H9 (cell line): Measurements from ENCODE around the gene SLC30A1. TPM values are rescaled to one million over a fixed set of nuclear protein-coding genes. Genes with fewer than 3 reads are reported as not detected.

ENCODE experiments used
- DNase-seq: peaks from one replicate; pipeline ENCODE4 v3.0.0-alpha.2; 2017
- H2AFZ ChIP-seq: one replicate; pipeline ENCODE4 v1.6.1; 2013; ENCODE audit warnings: mild to moderate bottlenecking, low read length, control low read depth, moderate library complexity
- H2AK5ac ChIP-seq: 2 replicates; pipeline ENCODE4 v1.6.1; 2013; ENCODE audit warnings: low read length, control low read depth, mixed read lengths; ENCODE audit not compliant: insufficient read length
- H2BK120ac ChIP-seq: one replicate; pipeline ENCODE4 v1.6.1; 2013; ENCODE audit warnings: low read depth, mild to moderate bottlenecking, low read length, control low read depth, inconsistent platforms; ENCODE audit not compliant: poor library complexity, severe bottlenecking
- H2BK12ac ChIP-seq: 2 replicates; pipeline ENCODE4 v1.6.1; 2013; ENCODE audit warnings: low read length, control low read depth, mixed read lengths, low read depth; ENCODE audit not compliant: insufficient read length
- H2BK15ac ChIP-seq: 2 replicates; pipeline ENCODE4 v1.6.1; 2013; ENCODE audit warnings: low read depth, low read length, control low read depth
- H2BK20ac ChIP-seq: one replicate; pipeline ENCODE4 v1.6.1; 2013; ENCODE audit warnings: low read depth, mild to moderate bottlenecking, low read length, control low read depth, inconsistent platforms; ENCODE audit not compliant: poor library complexity, severe bottlenecking
- H2BK5ac ChIP-seq: 2 replicates; pipeline ENCODE4 v1.6.1; 2013; ENCODE audit warnings: low read length, control low read depth, mixed read lengths; ENCODE audit not compliant: insufficient read length
- H3K14ac ChIP-seq: 2 replicates; pipeline ENCODE4 v1.6.1; 2013; ENCODE audit warnings: low read length, control low read depth; ENCODE audit not compliant: insufficient read depth
- H3K18ac ChIP-seq: 2 replicates; pipeline ENCODE4 v1.6.1; 2013; ENCODE audit warnings: low read depth, mild to moderate bottlenecking, mixed read lengths, low read length, control low read depth; ENCODE audit not compliant: insufficient read length
- H3K23ac ChIP-seq: 2 replicates; pipeline ENCODE4 v1.6.1; 2013; ENCODE audit warnings: low read length, control low read depth, mixed read lengths, low read depth; ENCODE audit not compliant: insufficient read length
- H3K23me2 ChIP-seq: 2 replicates; pipeline ENCODE4 v1.6.1; 2013; ENCODE audit warnings: low read depth, mild to moderate bottlenecking, mixed read lengths, low read length, control low read depth; ENCODE audit not compliant: insufficient read length, poor library complexity, severe bottlenecking
- H3K27ac ChIP-seq: 2 replicates; pipeline ENCODE4 v1.5.1; 2013; ENCODE audit warnings: low read length, control low read depth, mixed read lengths, low read depth; ENCODE audit not compliant: insufficient read length
- H3K27me3 ChIP-seq: 2 replicates; pipeline ENCODE4 v1.6.1; 2013; ENCODE audit warnings: low read length, control low read depth, inconsistent platforms; ENCODE audit not compliant: insufficient read depth
- H3K4ac ChIP-seq: 2 replicates; pipeline ENCODE4 v1.6.1; 2013; ENCODE audit warnings: low read depth, mild to moderate bottlenecking, control low read depth, inconsistent platforms, low read length, moderate library complexity
- H3K4me1 ChIP-seq: 2 replicates; pipeline ENCODE4 v1.6.1; 2013; ENCODE audit warnings: low read length, control low read depth, inconsistent platforms; ENCODE audit not compliant: insufficient read depth
- H3K4me2 ChIP-seq: 2 replicates; pipeline ENCODE4 v1.6.1; 2013; ENCODE audit warnings: low read length, control low read depth, mixed read lengths; ENCODE audit not compliant: insufficient read length, insufficient read depth
- H3K56ac ChIP-seq: 2 replicates; pipeline ENCODE4 v1.6.1; 2013; ENCODE audit warnings: low read depth, mild to moderate bottlenecking, mixed read lengths, low read length, control low read depth; ENCODE audit not compliant: insufficient read length
- H3K79me1 ChIP-seq: 2 replicates; pipeline ENCODE4 v1.6.1; 2013; ENCODE audit warnings: low read depth, mild to moderate bottlenecking, moderate library complexity, low read length, control low read depth, inconsistent platforms; ENCODE audit not compliant: insufficient read depth, poor library complexity, severe bottlenecking
- H3K79me2 ChIP-seq: 2 replicates; pipeline ENCODE4 v1.6.1; 2013; ENCODE audit warnings: low read length, control low read depth, inconsistent platforms; ENCODE audit not compliant: insufficient read depth
- H3K9ac ChIP-seq: 2 replicates; pipeline ENCODE4 v1.6.1; 2013; ENCODE audit warnings: low read length, control low read depth, mixed read lengths; ENCODE audit not compliant: insufficient read length; ENCODE audit errors: extremely low read depth
- H3K9me3 ChIP-seq: one replicate; pipeline ENCODE4 v1.6.1; 2013; ENCODE audit warnings: low read depth, low read length, inconsistent platforms; ENCODE audit not compliant: control insufficient read depth
- H3T11ph ChIP-seq: one replicate; pipeline ENCODE4 v1.6.1; 2013; ENCODE audit warnings: mild to moderate bottlenecking, low read length, control low read depth, inconsistent platforms
- H4K20me1 ChIP-seq: one replicate; pipeline ENCODE4 v1.6.1; 2013; ENCODE audit not compliant: control insufficient read depth, insufficient read length, insufficient read depth
- H4K5ac ChIP-seq: 2 replicates; pipeline ENCODE4 v1.6.1; 2013; ENCODE audit warnings: low read depth, mild to moderate bottlenecking, mixed read lengths, low read length, control low read depth; ENCODE audit not compliant: insufficient read length
- H4K8ac ChIP-seq: replicated peaks from 2 replicates; pipeline ENCODE4 v1.6.1; 2013; ENCODE audit warnings: low read length, control low read depth, mixed read lengths, low read depth; ENCODE audit not compliant: insufficient read length
- H4K91ac ChIP-seq: 2 replicates; pipeline ENCODE4 v1.6.1; 2013; ENCODE audit warnings: low read depth, mild to moderate bottlenecking, moderate library complexity, mixed read lengths, low read length, control low read depth; ENCODE audit not compliant: insufficient read length
- H3K27ac Mint-ChIP-seq, 3 experiments: 2 replicates in 2 of 3; 3 replicates in 1 of 3; pipeline ENCODE4 v1.8.0; 2020 to 2021; ENCODE audit warnings: mixed read lengths in 3 of 3, mild to moderate bottlenecking in 1 of 3, moderate library complexity in 1 of 3
- H3K27me3 Mint-ChIP-seq: 2 replicates; pipeline ENCODE4 v1.8.0; 2021; ENCODE audit warnings: low read depth, mild to moderate bottlenecking, moderate library complexity, mixed read lengths
- H3K36me3 Mint-ChIP-seq, 3 experiments: 2 replicates in 2 of 3; 3 replicates in 1 of 3; pipeline ENCODE4 v1.8.0; 2020 to 2021; ENCODE audit warnings: low read depth in 3 of 3, mixed read lengths in 3 of 3; ENCODE audit not compliant: insufficient read depth in 1 of 3
- H3K4me1 Mint-ChIP-seq, 2 experiments: 2 replicates each; pipeline ENCODE4 v1.8.0; 2020; ENCODE audit warnings: mixed read lengths in 2 of 2
- H3K4me3 Mint-ChIP-seq, 2 experiments: 2 replicates in 1 of 2; 3 replicates in 1 of 2; pipeline ENCODE4 v1.8.0; 2020 to 2021; ENCODE audit warnings: mild to moderate bottlenecking in 2 of 2, mixed read lengths in 2 of 2, moderate library complexity in 1 of 2
- H3K9me3 Mint-ChIP-seq, 2 experiments: 2 replicates in 1 of 2; 3 replicates in 1 of 2; pipeline ENCODE4 v1.8.0; 2020; ENCODE audit warnings: mild to moderate bottlenecking in 2 of 2, mixed read lengths in 2 of 2, moderate library complexity in 1 of 2
- CTCF ChIP-seq: fragments of 200-600 bp; sonication (generic); conservative IDR thresholded peaks from 3 replicates; pipeline ENCODE4 v1.8.0; 2021; ENCODE audit warnings: antibody characterized with exemption, mild to moderate bottlenecking
- whole genome bisulfite sequencing: extraction: QIAGEN DNeasy Blood & Tissue Kit; methylation state at CpG from one replicate; pipeline ENCODE4 v1.1.7; 2013; ENCODE audit warnings: missing lambda C conversion rate, low lambda C conversion rate, mixed read lengths; ENCODE audit not compliant: insufficient read length; ENCODE audit errors: extremely low coverage; 5-methylcytosine and 5-hydroxymethylcytosine counted together
- total RNA-seq: library from RNA; stranded (reverse); gene quantifications from 2 replicates; pipeline ENCODE4 v1.2.1, GENCODE V29; 2021

SLC30A1 gene
- total RNA-seq, 1 experiment from 2014 or later: 17.1 TPM

GRCh38 chr1:211621447-211622198, 42.7 kb upstream of the SLC30A1 start:
- Histone ChIP-seq H3K18ac (no peak overlapping the region), H3K4ac (no peak overlapping the region), H3K9ac (no peak overlapping the region), H2BK5ac (no peak overlapping the region), H3K14ac (no peak overlapping the region; the same call in 1 of the 2 replicates), H4K8ac (no peak overlapping the region), H2AFZ (no peak overlapping the region), H4K91ac (no peak overlapping the region), H2BK12ac (no peak overlapping the region), H3K9me3 (no peaks in the 10 kb centered on the region), H2BK120ac (no peak overlapping the region), H3K79me2 (no peaks in the 10 kb centered on the region), H3K23me2 (no peaks in the 10 kb centered on the region), H3K4me2 (no peak overlapping the region), H3K27me3 (no peaks in the 10 kb centered on the region), H3K4me1 (no peaks in the 10 kb centered on the region), H3T11ph (no peak overlapping the region), H3K27ac (no peak overlapping the region), H4K5ac (no peak overlapping the region), H3K79me1 (no peaks in the 10 kb centered on the region), H2BK15ac (no peak overlapping the region; the same call in 1 of the 2 replicates), H3K23ac (no peak overlapping the region), H2AK5ac (no peak overlapping the region), H2BK20ac (no peak overlapping the region), H3K56ac (no peak overlapping the region), H4K20me1 (no peaks in the 10 kb centered on the region)
- Mint-ChIP-seq H3K9me3 (no peaks in the 10 kb centered on the region), H3K27me3 (no peaks in the 10 kb centered on the region), H3K4me1 (peaks cover 5% of the 10 kb centered on the region in 2 experiments; a peak in 2 of 4 replicates), H3K4me3 (no peak overlapping the region), H3K27ac (no peak overlapping the region), H3K36me3 (no peaks in the 10 kb centered on the region)
- no peak for DNase-seq
- WGBS: no CpG with 5 or more reads among the region's 9 CpGs
- TF ChIP-seq CTCF: no peak
